Hepatocyte (in vitro differentiated cells): ENCODE results near the gene TMEM98.

Experiments
- CTCF ChIP-seq: fragments of 200-600 bp; sonication (generic); IDR thresholded peaks from 2 replicates; pipeline ENCODE4 v1.5.1; 2016; ENCODE audit warnings: antibody characterized with exemption, mild to moderate bottlenecking; ENCODE audit not compliant: poor library complexity
- EZH2 ChIP-seq: fragments of 200-600 bp; sonication (generic); IDR thresholded peaks from 2 replicates; pipeline ENCODE4 v1.6.1; 2016; ENCODE audit warnings: antibody characterized with exemption, mild to moderate bottlenecking, borderline replicate concordance

GRCh38 chr17:32880671-32881453 is 47.1 kb upstream of the TMEM98 start:
- no peak for TF ChIP-seq CTCF
- no peak for TF ChIP-seq EZH2
